GM12872 (cell line): ENCODE measurements around the gene AP2B1.

Experiments
- TF ChIP-seq, protein P1 (sequence below): IDR thresholded peaks from 3 replicates; pipeline ENCODE4 v1.5.1; 2011; ENCODE audit warnings: low read depth, mild to moderate bottlenecking, low read length, moderate library complexity; ENCODE audit not compliant: insufficient read depth

The AP2B1 gene

DNA sequence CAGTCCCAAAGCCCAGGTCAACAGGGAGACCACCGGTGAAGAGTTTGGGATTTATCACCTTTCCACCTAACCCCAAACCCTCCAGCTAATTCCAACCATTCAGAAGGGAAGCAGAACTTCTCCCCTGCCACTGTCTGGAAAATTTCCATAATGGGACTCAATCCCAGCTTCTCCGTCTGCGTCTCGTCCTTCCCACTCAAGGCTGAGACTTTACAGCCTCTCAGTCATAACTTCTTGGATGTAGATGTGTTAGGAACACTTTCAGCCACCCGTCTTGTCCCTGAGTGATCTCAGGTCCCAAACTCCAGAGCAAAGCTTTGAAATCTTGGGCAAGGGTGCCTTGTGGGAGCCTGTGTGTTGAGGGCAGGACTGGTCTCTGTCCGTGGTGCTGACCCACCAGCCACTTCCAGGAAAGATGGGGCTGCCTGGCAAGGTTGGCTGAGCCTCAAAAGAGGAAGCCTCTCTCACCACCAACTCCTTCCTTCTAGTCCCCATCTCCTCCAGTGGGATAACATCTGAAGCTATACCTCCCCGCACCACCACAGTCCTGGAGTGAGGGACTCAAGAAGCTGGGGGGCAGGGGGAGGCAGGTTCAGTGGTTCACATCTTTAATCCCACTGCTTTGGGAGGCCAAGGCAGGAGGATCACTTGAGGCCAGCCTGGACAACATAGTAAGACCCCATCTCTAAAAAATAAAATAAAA lies 156.7 kb downstream of the AP2B1 start:
- TF ChIP-seq, protein P1, sequence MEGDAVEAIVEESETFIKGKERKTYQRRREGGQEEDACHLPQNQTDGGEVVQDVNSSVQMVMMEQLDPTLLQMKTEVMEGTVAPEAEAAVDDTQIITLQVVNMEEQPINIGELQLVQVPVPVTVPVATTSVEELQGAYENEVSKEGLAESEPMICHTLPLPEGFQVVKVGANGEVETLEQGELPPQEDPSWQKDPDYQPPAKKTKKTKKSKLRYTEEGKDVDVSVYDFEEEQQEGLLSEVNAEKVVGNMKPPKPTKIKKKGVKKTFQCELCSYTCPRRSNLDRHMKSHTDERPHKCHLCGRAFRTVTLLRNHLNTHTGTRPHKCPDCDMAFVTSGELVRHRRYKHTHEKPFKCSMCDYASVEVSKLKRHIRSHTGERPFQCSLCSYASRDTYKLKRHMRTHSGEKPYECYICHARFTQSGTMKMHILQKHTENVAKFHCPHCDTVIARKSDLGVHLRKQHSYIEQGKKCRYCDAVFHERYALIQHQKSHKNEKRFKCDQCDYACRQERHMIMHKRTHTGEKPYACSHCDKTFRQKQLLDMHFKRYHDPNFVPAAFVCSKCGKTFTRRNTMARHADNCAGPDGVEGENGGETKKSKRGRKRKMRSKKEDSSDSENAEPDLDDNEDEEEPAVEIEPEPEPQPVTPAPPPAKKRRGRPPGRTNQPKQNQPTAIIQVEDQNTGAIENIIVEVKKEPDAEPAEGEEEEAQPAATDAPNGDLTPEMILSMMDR: no peak

DNA sequence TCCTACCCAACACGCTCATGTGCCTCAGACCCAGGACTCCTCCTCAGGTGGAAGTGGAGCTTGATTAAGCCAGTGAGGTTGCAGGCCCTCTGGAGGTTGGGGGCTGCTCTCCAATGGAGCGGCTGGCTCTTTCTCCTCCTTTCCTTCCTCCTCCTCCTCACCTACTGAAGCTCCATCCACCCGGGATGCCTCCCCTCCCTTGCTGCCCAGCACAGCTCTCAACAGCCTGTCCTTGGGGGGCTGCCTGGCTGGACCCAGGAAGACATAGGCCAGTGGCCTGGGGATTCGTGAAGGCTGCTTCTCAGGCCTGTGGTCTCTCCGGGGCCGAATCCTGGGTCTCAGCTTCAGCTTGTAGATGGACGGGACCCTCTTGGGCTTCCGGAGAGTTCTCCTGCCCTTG lies 157.7 kb downstream of the AP2B1 start:
- TF ChIP-seq, protein P1: no peak

DNA sequence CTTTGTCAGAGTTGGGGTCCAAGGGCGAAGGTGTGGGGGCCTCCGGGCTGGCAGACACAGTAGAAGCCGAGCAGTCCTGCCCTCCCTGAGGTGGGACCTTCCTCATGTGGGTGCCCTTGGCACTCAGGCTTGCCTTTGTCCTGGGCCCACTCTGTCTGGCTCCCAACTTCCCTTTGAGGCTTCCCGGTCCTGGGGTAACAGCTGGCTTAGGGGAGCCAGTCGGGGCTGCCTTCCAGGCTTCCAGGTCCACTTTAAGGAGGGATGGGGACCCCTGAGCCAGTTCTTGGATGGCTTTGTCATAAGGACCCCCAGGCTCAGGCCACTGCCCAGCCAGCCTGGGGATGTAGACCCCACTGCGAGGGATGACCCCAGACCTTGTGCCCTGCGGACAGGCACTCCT lies 158.1 kb downstream of the AP2B1 start:
- TF ChIP-seq, protein P1: no peak

DNA sequence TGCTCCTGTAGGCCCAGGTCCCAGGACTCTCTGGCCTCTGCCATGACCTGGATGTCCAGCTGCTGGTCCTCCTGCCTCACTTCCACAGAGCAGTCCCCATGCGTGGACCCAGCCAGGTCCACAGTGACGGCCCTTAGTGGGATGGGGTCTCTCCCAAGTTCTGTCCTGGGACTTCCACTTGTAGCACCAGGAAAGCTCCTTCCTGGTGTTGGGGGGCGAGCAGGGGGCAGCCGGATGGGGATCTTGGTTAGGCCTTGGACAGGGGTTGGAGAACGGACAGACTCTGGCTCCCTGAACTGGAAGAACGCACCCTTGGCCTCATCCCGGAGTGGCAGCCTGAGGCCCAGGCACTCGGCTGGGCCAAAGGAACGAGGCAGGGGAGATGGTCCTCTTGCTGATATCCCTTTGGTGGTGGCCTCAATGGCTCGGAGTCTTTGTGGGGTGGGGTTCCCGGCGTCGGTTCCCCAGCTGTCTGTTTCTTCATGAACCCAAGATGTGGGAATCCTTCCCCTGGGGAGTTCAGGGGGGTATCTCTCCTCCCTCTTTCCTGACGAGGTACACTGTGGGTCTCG lies 158.7 kb downstream of the AP2B1 start:
- TF ChIP-seq, protein P1: no peak

DNA sequence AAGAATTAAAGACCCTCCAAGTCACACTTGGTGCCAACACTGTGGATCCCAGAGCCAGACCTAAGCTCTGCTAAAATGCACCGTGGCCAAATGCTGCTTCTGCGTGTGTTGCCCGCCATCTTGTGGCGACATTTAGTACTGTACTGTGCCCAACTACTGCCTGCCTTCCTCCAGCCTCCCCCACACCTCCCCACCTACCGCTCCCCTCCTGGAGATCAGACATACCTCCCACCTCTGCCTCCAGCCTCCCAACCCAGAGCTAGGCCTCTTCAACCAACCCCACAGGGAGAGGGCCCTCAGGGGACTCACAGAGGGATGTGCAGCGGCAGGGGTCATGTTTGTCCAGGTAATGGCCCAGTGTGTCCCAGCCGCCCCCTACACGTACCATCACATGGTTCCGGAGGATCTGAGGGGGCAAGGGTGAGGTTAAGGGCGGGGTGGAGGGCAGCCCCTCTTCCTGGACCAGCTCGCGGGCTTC lies 160.5 kb downstream of the AP2B1 start:
- TF ChIP-seq, protein P1: peak; percentile 86

DNA sequence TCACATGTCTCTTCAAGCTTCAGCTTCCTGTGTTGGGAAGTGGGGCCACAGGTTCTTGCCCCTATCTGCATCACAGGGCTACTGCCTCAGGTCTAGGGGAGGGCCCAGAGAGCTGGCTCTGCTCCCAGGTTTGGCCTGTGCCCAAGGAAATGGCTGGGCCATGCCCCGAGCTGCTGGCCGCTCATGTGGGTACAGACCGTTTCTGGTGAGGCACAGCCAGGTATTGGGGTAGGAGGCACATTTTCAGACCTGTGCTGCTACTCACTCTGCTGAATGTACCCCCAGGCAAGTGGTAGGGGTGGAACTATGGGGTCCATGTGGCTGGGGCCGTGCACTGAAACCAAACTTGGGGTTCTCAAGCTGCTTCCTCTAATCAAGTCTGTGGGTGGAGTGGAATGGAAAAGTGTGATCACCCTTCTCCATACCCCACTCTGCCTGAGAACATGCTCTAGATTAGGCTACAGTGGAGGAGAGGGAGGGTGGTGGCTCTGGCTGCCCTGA lies 161.3 kb downstream of the AP2B1 start:
- TF ChIP-seq, protein P1: no peak

DNA sequence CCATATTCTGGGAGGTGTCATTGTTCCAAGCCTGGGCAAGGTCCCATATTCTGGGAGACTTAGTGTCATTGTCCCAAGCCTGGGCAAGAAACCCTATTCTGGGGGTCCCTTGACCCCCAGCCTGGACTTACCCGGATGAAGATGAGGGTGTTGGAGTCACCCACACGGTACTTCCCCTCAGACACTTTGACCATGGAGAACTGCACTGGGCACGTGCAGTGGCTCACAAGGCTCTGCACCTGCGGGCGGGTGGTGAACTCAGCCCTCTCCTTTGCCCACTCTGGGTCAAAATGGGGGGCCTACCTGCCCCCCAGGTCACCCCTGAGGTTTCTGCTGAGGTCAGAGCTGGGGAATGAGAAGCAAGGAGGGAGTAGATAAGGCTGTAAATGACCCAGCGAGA lies 161.9 kb downstream of the AP2B1 start:
- TF ChIP-seq, protein P1: no peak
